Measurements from ENCODE around the gene RHBDD1.

RHBDD1 gene

DNA sequence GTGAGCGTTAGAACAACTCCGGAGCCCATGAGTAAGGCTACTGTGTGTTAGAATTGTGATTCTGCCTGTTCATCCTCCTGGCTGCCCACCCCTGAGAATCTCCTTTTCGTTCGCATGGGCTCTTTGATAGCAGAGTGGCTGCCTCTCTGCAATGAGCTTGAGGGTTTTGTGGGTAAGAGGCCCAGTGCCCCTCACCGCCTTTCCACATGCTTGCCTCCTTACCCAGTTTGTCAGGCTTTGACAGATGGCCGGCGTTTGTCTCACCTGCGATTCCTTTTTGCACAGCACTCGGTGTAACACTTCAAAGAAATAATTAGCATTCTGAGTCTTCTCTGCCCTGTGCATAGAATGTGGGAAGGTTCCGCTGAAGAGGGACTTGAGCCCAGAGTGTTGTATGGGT is 138.0 kb downstream of the RHBDD1 start:
- H3K4me3 ChIP-seq (ENCODE audit: low read depth, low read length): no peak overlapping the region
- DNase-seq (ENCODE audit: low read depth): no peak
- in situ Hi-C loops (cut with HindIII; ENCODE audit: low sequenced_read_pairs): no loop called here
- no peak for TF ChIP-seq CTCF (IDR thresholded peaks at IDR 0.05; ENCODE audit: low read depth, low read length, missing control alignments)

DNA sequence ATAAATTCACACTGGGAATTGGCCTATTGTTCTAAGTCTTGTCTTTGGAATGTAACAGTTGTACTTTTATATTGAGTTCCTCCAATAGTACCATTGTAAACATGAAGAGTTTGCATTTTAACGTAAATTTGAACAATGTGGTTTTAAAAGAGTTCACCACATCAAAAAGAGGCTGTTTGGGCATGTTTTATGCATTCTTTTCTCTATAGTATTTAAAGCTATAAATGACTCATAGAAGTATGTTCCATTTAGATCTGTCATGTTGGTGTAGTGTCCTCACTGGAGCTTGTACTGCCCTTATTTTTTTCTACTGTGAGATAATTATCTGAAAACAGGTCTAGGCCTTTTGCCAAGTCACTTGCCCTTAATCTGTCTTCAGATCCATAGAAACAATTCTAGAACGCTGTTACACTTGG is 141.9 kb downstream of the RHBDD1 start:
- in situ Hi-C loops (cut with HindIII; ENCODE audit: low sequenced_read_pairs): loop anchor here (25.0 kb wide), 2 partner anchors 165 to 1315 kb away; no protein-coding TSS in a partner anchor
- DNase-seq (ENCODE audit: low read depth): peak; percentile 63
- TF ChIP-seq CTCF (IDR thresholded peaks at IDR 0.05; ENCODE audit: low read depth, low read length, missing control alignments): no peak
- H3K4me3 ChIP-seq (ENCODE audit: low read depth, low read length): no peak overlapping the region

- no peak for DNase-seq (ENCODE audit: low read depth)
- TF ChIP-seq CTCF (IDR thresholded peaks at IDR 0.05; ENCODE audit: low read depth, low read length, missing control alignments): no peak
- in situ Hi-C loops (cut with HindIII; ENCODE audit: low sequenced_read_pairs): loop anchor here (25.0 kb wide), 2 partner anchors 166 to 1316 kb away; no protein-coding TSS in a partner anchor
Observed at GRCh38 chr2:226978300-226978699, 142.4 kb downstream of the RHBDD1 start.

DNA sequence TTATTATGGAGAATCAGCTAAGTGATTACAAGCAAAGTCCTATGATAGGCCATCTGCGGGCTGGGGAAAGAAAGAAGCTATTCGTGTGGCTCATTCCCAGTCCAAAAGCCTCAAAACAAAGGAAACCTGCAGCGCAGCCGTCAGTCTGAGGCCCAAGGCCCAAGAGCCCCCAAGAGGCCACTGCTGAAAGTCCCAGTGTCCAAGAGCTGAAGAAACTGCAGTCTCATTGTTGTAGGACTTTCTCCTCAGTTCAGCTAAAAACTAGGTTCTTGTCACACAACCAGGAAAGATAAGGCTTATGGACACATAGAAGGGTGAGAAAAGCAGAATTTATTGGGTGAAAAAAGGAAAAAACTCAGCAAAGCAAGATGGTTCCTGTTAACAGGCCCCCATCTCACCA is 143.2 kb downstream of the RHBDD1 start:
- TF ChIP-seq CTCF (IDR thresholded peaks at IDR 0.05; ENCODE audit: low read depth, low read length, missing control alignments): peak; percentile 17
- DNase-seq (ENCODE audit: low read depth): no peak
- no peak overlapping the region for H3K4me3 ChIP-seq (ENCODE audit: low read depth, low read length)
- in situ Hi-C loops (cut with HindIII; ENCODE audit: low sequenced_read_pairs): loop anchor here (25.0 kb wide), 2 partner anchors 167 to 1317 kb away; no protein-coding TSS in a partner anchor

More at GRCh38 chr2:226978300-226978699, 142.4 kb downstream of the RHBDD1 start:
- H3K4me3 ChIP-seq (ENCODE audit: low read depth, low read length): no peak overlapping the region

DNA sequence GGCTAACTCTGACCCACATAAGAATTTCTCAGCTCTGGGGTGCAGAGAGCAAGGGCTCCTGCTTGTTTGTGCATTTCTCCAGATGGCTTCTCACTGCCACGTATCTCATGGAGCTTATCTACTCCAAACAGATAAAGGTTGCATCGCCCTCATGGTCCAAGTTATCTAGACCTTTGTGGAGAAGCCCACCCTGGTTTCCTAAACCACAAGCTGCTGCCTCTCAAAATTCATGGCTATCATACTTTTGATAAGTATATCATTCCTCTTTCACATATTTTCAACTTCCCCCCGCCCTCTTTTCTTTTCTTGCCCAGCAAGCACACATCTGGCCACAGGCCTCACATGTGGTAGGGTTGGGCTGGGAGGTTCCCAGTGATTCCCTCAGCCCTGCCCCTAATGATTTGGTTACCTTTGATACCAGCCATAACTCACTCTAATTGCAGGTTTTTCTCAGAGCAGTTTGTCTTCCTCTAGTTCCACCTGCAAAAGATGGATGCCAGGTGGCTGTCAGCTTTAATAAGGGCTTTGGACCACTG is 146.0 kb downstream of the RHBDD1 start:
- no peak for TF ChIP-seq CTCF (IDR thresholded peaks at IDR 0.05; ENCODE audit: low read depth, low read length, missing control alignments)
- DNase-seq (ENCODE audit: low read depth): no peak
- no peak overlapping the region for H3K4me3 ChIP-seq (ENCODE audit: low read depth, low read length)
- in situ Hi-C loops (cut with HindIII; ENCODE audit: low sequenced_read_pairs): loop anchor here (25.0 kb wide), 2 partner anchors 170 to 1320 kb away; no protein-coding TSS in a partner anchor

DNA sequence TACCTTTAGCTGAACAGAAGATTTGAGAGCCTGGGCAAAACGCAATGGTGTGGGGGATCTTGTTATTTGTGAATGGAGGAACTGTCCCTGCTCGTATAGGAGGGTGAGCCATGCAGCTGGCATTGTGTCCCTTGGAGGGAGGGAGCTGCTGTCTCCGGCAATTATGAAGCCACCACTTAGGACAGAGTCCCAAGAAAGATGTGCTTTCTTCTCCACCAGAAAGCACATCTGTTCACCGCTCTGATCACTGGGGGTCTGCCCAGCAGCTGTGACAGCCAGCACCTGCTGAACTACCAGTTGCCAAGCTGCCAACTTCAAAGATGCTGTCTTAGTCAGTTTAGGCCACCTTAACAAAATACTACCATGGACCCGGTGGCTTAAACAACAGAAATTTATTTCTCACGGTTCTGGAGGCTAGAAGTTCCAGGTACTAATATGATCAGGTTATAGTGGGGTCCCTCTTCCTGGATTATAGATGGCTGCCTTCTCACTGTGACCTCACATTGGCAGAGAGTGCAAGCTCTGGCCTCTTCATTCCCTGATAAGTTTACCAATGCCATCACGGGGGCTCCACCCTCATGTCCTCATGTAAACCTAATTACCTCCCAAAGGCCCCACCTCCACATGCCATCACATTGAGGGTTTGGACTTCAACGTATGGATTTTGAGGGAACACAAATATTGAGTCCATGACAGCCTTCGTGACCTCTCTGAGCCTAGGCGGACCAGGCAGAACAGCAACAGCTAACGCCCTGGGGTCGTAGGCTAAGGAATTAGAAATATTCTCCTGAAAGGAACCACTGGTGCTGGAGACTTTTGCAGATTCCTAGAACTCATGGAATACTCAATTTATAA is 148.3 kb downstream of the RHBDD1 start:
- no peak for DNase-seq (ENCODE audit: low read depth)
- in situ Hi-C loops (cut with HindIII; ENCODE audit: low sequenced_read_pairs): loop anchor here (25.0 kb wide), 2 partner anchors 172 to 1322 kb away; no protein-coding TSS in a partner anchor
- TF ChIP-seq CTCF (IDR thresholded peaks at IDR 0.05; ENCODE audit: low read depth, low read length, missing control alignments): no peak
- H3K4me3 ChIP-seq (ENCODE audit: low read depth, low read length): no peak overlapping the region

Measured in astrocyte of the cerebellum (primary cell).